Gastroesophageal sphincter (tissue), 4 donors: ENCODE measurements around the gene SMAP2. TPM values are rescaled to one million over a fixed set of nuclear protein-coding genes. Genes with fewer than 3 reads are reported as not detected.

Experiments
- ATAC-seq: fragments of 150-250 bp; one replicate; pipeline ENCODE4 v1.9.1; 2016; ENCODE audit warnings: mild to moderate bottlenecking, moderate library complexity
- H3K27ac ChIP-seq, 4 donors: fragments of 200-600 bp; sonication (generic) in 3 of 4; 1 replicate in 3 of 4; 2 replicates in 1 of 4; pipeline ENCODE4 v1.5.1; 2016 to 2019
- H3K27me3 ChIP-seq: fragments of 200-600 bp; sonication (generic); one replicate; pipeline ENCODE4 v1.5.1; 2019
- H3K36me3 ChIP-seq, 2 donors: fragments of 200-600 bp; sonication (generic); one replicate each; pipeline ENCODE4 v1.5.1; 2019; ENCODE audit warnings: control low read depth in 1 of 2
- H3K4me1 ChIP-seq, 3 donors: fragments of 200-600 bp; sonication (generic); 1 replicate in 2 of 3; 2 replicates in 1 of 3; pipeline ENCODE4 v1.5.1; 2016 to 2019; ENCODE audit warnings: control low read depth in 2 of 3
- H3K4me3 ChIP-seq, 2 donors: fragments of 200-600 bp; sonication (generic); one replicate each; pipeline ENCODE4 v1.5.1; 2019; ENCODE audit warnings: mild to moderate bottlenecking in 1 of 2, moderate library complexity in 1 of 2
- H3K9me3 ChIP-seq, 3 donors: fragments of 200-600 bp; sonication (generic); one replicate each; pipeline ENCODE4 v1.5.1; 2017 to 2019; ENCODE audit warnings: control low read depth in 2 of 3
- CTCF ChIP-seq, 4 experiments: fragments of 200-600 bp in 2 of 4; fragments of 450-650 bp in 2 of 4; sonication (generic) in 1 of 4; IDR thresholded peaks; one replicate each; pipeline ENCODE4 v1.5.1; 2017 to 2019; ENCODE audit warnings: antibody characterized with exemption in 4 of 4, mild to moderate bottlenecking in 2 of 4, moderate library complexity in 2 of 4
- EP300 ChIP-seq: sonication (generic); formaldehyde crosslinking; IDR thresholded peaks from one replicate; pipeline ENCODE4 v1.6.1; 2017; ENCODE audit warnings: antibody characterized with exemption, mild to moderate bottlenecking
- POLR2A ChIP-seq, 2 donors: fragments of 450-650 bp; IDR thresholded peaks; one replicate each; pipeline ENCODE4 v1.6.1; 2017; ENCODE audit warnings: antibody characterized with exemption in 2 of 2, mild to moderate bottlenecking in 2 of 2, moderate library complexity in 1 of 2
- POLR2AphosphoS5 ChIP-seq: sonication (generic); formaldehyde crosslinking; IDR thresholded peaks from one replicate; pipeline ENCODE4 v1.6.1; 2017; ENCODE audit warnings: antibody characterized with exemption
- WGBS, 2 donors: methylation state at CpG; one replicate each; pipeline ENCODE4 v1.1.5; 2018; ENCODE audit warnings: low coverage in 1 of 2; 5-methylcytosine and 5-hydroxymethylcytosine counted together
- total RNA-seq, 4 donors: library from RNA; depleted of rRNA; stranded (reverse); fragments of >200 nt; gene quantifications; one replicate each; pipeline ENCODE4 v1.1.0, GENCODE V29; 2016

Gene SMAP2
- total RNA-seq, 4 donors from 2014 or later, result 19.9 to 43.2 (median 26.6) TPM

GRCh38 chr1:40411294-40411693, 37.8 kb downstream of the SMAP2 start:
- Histone ChIP-seq H3K27me3 (no peaks in the 10 kb centered on the region), H3K4me3 (no peak overlapping the region), H3K4me1 (no peaks in the 10 kb centered on the region), H3K36me3 (peaks cover 0 to 63% of the 10 kb centered on the region in 2 donors), H3K27ac (no peak overlapping the region), H3K9me3 (no peaks in the 10 kb centered on the region)
- no peak for ATAC-seq
- TF ChIP-seq POLR2A (IDR thresholded peaks at IDR 0.05) (no peak), CTCF (IDR thresholded peaks at IDR 0.05) (no peak), POLR2AphosphoS5 (no peak), EP300 (no peak)
- 68 to 78% methylated on average over 5 of the region's 5 CpGs for WGBS, 2 donors

GRCh38 chr1:40411843-40412242, 38.3 kb downstream of the SMAP2 start:
- H3K36me3 ChIP-seq, result peaks cover 0 to 69% of the 10 kb centered on the region in 2 donors
- H3K4me3 ChIP-seq, result no peak overlapping the region
- no peak for ATAC-seq
- no peaks in the 10 kb centered on the region for H3K9me3 ChIP-seq
- WGBS, 2 donors, result 80 to 88% methylated on average over 2 of the region's 2 CpGs
- no peak for TF ChIP-seq POLR2AphosphoS5
- TF ChIP-seq EP300, result no peak
- TF ChIP-seq CTCF (IDR thresholded peaks at IDR 0.05), result no peak
- TF ChIP-seq POLR2A (IDR thresholded peaks at IDR 0.05), result no peak
- H3K27me3 ChIP-seq, result no peaks in the 10 kb centered on the region
- no peaks in the 10 kb centered on the region for H3K4me1 ChIP-seq
- H3K27ac ChIP-seq, result no peak overlapping the region

GRCh38 chr1:40413527-40414252, 40.2 kb downstream of the SMAP2 start:
- 87 to 98% methylated on average over 4 to 5 of the region's 6 CpGs for WGBS, 2 donors
- no peaks in the 10 kb centered on the region for H3K4me1 ChIP-seq
- H3K36me3 ChIP-seq, result peaks cover 0 to 82% of the 10 kb centered on the region in 2 donors
- H3K9me3 ChIP-seq, result no peaks in the 10 kb centered on the region
- no peak overlapping the region for H3K27ac ChIP-seq
- H3K4me3 ChIP-seq, result no peak overlapping the region
- no peaks in the 10 kb centered on the region for H3K27me3 ChIP-seq
- TF ChIP-seq POLR2A (IDR thresholded peaks at IDR 0.05) (no peak), CTCF (IDR thresholded peaks at IDR 0.05) (no peak), POLR2AphosphoS5 (no peak), EP300 (no peak)
- no peak for ATAC-seq

- Histone ChIP-seq H3K4me1 (no peaks in the 10 kb centered on the region), H3K9me3 (no peaks in the 10 kb centered on the region), H3K27me3 (no peaks in the 10 kb centered on the region), H3K27ac (no peak overlapping the region), H3K4me3 (no peak overlapping the region), H3K36me3 (peaks cover 0 to 82% of the 10 kb centered on the region in 2 donors)
- 83 to 96% methylated on average over 1 to 3 of the region's 3 CpGs for WGBS, 2 donors
- no peak for ATAC-seq
- TF ChIP-seq POLR2AphosphoS5, result no peak
- TF ChIP-seq POLR2A (IDR thresholded peaks at IDR 0.05), result no peak
- TF ChIP-seq CTCF (IDR thresholded peaks at IDR 0.05), result no peak
- TF ChIP-seq EP300, result no peak
Observed at GRCh38 chr1:40414331-40414730, 40.8 kb downstream of the SMAP2 start.

GRCh38 chr1:40416709-40417108, 43.2 kb downstream of the SMAP2 start:
- H3K36me3 ChIP-seq, result peaks cover 0 to 78% of the 10 kb centered on the region in 2 donors
- TF ChIP-seq CTCF (IDR thresholded peaks at IDR 0.05) (no peak), EP300 (no peak), POLR2AphosphoS5 (no peak), POLR2A (IDR thresholded peaks at IDR 0.05) (no peak)
- ATAC-seq, result no peak
- no peaks in the 10 kb centered on the region for H3K27me3 ChIP-seq
- H3K9me3 ChIP-seq, result no peaks in the 10 kb centered on the region
- WGBS, 2 donors, result 83% methylated on average over 1 of the region's 4 CpGs; no CpG with 5 or more reads in 1 of the 2 donors
- no peaks in the 10 kb centered on the region for H3K4me1 ChIP-seq
- H3K27ac ChIP-seq, result no peak overlapping the region
- no peak overlapping the region for H3K4me3 ChIP-seq
